ENCODE data around the gene TPM1.

Gene TPM1

GRCh38 chr15:63013052-63013808 is 29.3 kb upstream of the TPM1 start:
- no peaks in the 10 kb centered on the region for H3K9me3 ChIP-seq (ENCODE audit: insufficient read depth, low read length)
- no peak overlapping the region for H3K27ac ChIP-seq (ENCODE audit: low read depth, low read length)

GRCh38 chr15:63014578-63014977 is 28.0 kb upstream of the TPM1 start:
- Histone ChIP-seq H3K9me2 (replicated peaks; ENCODE audit: insufficient read depth, low read length) (no peaks in the 10 kb centered on the region), H3F3A (ENCODE audit: insufficient read depth) (no peaks in the 10 kb centered on the region), H3K4me2 (ENCODE audit: low read depth, low read length, poor library complexity, severe bottlenecking) (no peak overlapping the region)

More at GRCh38 chr15:63013052-63013808, 29.3 kb upstream of the TPM1 start:
- Histone ChIP-seq H3K9ac (ENCODE audit: low read length) (no peak overlapping the region), H3K4me2 (ENCODE audit: low read depth, low read length, poor library complexity, severe bottlenecking) (no peak overlapping the region), H3K27me3 (ENCODE audit: low read length) (0 out of 2 replicates have a peak, but pooled peaks cover 3% of the 10 kb centered on the region), H4K20me1 (ENCODE audit: low read depth, low read length) (no peaks in the 10 kb centered on the region), H2AFZ (ENCODE audit: low read depth, low read length, severe bottlenecking) (no peak overlapping the region), H3K79me2 (ENCODE audit: insufficient read depth, low read length) (no peaks in the 10 kb centered on the region), H3K9me2 (replicated peaks; ENCODE audit: insufficient read depth, low read length) (no peaks in the 10 kb centered on the region), H3K36me3 (ENCODE audit: low read length) (no peaks in the 10 kb centered on the region), H3K4me3 (ENCODE audit: insufficient read depth, low read length, poor library complexity, severe bottlenecking) (no peak overlapping the region), H3F3A (ENCODE audit: insufficient read depth) (no peaks in the 10 kb centered on the region)
- no peak for TF ChIP-seq CTCF (IDR thresholded peaks at IDR 0.05; ENCODE audit: insufficient read depth, low read length, poor library complexity, severe bottlenecking)
- no peak for TF ChIP-seq EZH2phosphoT487 (conservative IDR thresholded peaks at IDR 0.05; ENCODE audit: low read length)

GRCh38 chr15:63015618-63016017 is 26.9 kb upstream of the TPM1 start:
- Histone ChIP-seq H2AFZ (ENCODE audit: low read depth, low read length, severe bottlenecking) (no peak overlapping the region), H3K9me3 (ENCODE audit: insufficient read depth, low read length) (no peaks in the 10 kb centered on the region), H3K79me2 (ENCODE audit: insufficient read depth, low read length) (no peaks in the 10 kb centered on the region), H3F3A (ENCODE audit: insufficient read depth) (no peaks in the 10 kb centered on the region), H3K9me2 (replicated peaks; ENCODE audit: insufficient read depth, low read length) (no peaks in the 10 kb centered on the region), H3K4me2 (ENCODE audit: low read depth, low read length, poor library complexity, severe bottlenecking) (no peak overlapping the region), H4K20me1 (ENCODE audit: low read depth, low read length) (no peaks in the 10 kb centered on the region), H3K27me3 (ENCODE audit: low read length) (no peaks in the 10 kb centered on the region), H3K4me3 (ENCODE audit: insufficient read depth, low read length, poor library complexity, severe bottlenecking) (no peak overlapping the region), H3K36me3 (ENCODE audit: low read length) (no peaks in the 10 kb centered on the region), H3K9ac (ENCODE audit: low read length) (no peak overlapping the region), H3K27ac (ENCODE audit: low read depth, low read length) (no peak overlapping the region)
- TF ChIP-seq CTCF (IDR thresholded peaks at IDR 0.05; ENCODE audit: insufficient read depth, low read length, poor library complexity, severe bottlenecking) (no peak), EZH2phosphoT487 (conservative IDR thresholded peaks at IDR 0.05; ENCODE audit: low read length) (no peak)

More at GRCh38 chr15:63014578-63014977, 28.0 kb upstream of the TPM1 start:
- no peaks in the 10 kb centered on the region for H3K9me3 ChIP-seq (ENCODE audit: insufficient read depth, low read length)
- H3K27me3 ChIP-seq (ENCODE audit: low read length) = 0 out of 2 replicates have a peak, but pooled peaks cover 3% of the 10 kb centered on the region
- TF ChIP-seq EZH2phosphoT487 (conservative IDR thresholded peaks at IDR 0.05; ENCODE audit: low read length) = no peak
- no peak for TF ChIP-seq CTCF (IDR thresholded peaks at IDR 0.05; ENCODE audit: insufficient read depth, low read length, poor library complexity, severe bottlenecking)
- H2AFZ ChIP-seq (ENCODE audit: low read depth, low read length, severe bottlenecking) = no peak overlapping the region
- H3K36me3 ChIP-seq (ENCODE audit: low read length) = no peaks in the 10 kb centered on the region
- no peaks in the 10 kb centered on the region for H4K20me1 ChIP-seq (ENCODE audit: low read depth, low read length)
- H3K9ac ChIP-seq (ENCODE audit: low read length) = no peak overlapping the region
- no peak overlapping the region for H3K27ac ChIP-seq (ENCODE audit: low read depth, low read length)
- H3K79me2 ChIP-seq (ENCODE audit: insufficient read depth, low read length) = no peaks in the 10 kb centered on the region
- no peak overlapping the region for H3K4me3 ChIP-seq (ENCODE audit: insufficient read depth, low read length, poor library complexity, severe bottlenecking)

Data from SU-DHL-6 (cell line).